GM12878 (cell line): Measurements from ENCODE around the gene BIRC7.
"Not testable (repeated sequence)": the region's sequence is repeated elsewhere in the genome, so short reads cannot be mapped to it uniquely, and the experiment has no call there.

Experiments
- CREB1 ChIP-seq: IDR thresholded peaks from 2 replicates; pipeline ENCODE4 v1.6.1; 2012; ENCODE audit warnings: low read depth, mild to moderate bottlenecking, inconsistent platforms
- NRF1 ChIP-seq: conservative IDR thresholded peaks from 2 replicates; pipeline ENCODE4 v1.6.1; 2011; ENCODE audit warnings: mild to moderate bottlenecking, low read depth, low read length, improper control_type of control experiment
- RFX5 ChIP-seq: IDR thresholded peaks from 2 replicates; pipeline ENCODE4 v1.6.1; 2011; ENCODE audit warnings: low read depth, low read length, improper control_type of control experiment
- SREBF2 ChIP-seq: IDR thresholded peaks from 2 replicates; pipeline ENCODE4 v1.6.1; 2012; ENCODE audit warnings: mild to moderate bottlenecking, low read length
- SRF ChIP-seq, 2 experiments: IDR thresholded peaks; 2 replicates each; pipeline ENCODE4 v1.6.1; 2011; ENCODE audit warnings: low read depth in 2 of 2, low read length in 2 of 2, mild to moderate bottlenecking in 1 of 2, moderate library complexity in 1 of 2
- TAF1 ChIP-seq: IDR thresholded peaks from 2 replicates; pipeline ENCODE4 v1.6.1; 2011; ENCODE audit warnings: mild to moderate bottlenecking, low read depth, low read length, borderline replicate concordance
- ZZZ3 ChIP-seq: IDR thresholded peaks from 2 replicates; pipeline ENCODE4 v1.6.1; 2011; ENCODE audit warnings: low read depth; ENCODE audit not compliant: control insufficient read depth, insufficient read length
- TF ChIP-seq, protein P1 (sequence below): IDR thresholded peaks from 2 replicates; pipeline ENCODE4 v1.6.1; 2012; ENCODE audit warnings: mild to moderate bottlenecking, low read depth, low read length
- TF ChIP-seq, protein P2 (sequence below): fragments of 450-650 bp; formaldehyde crosslinking; IDR thresholded peaks from 2 replicates; pipeline ENCODE4 v1.4.0; 2022; ENCODE audit warnings: mild to moderate bottlenecking, moderate library complexity
- TF ChIP-seq, protein P3 (sequence below), 3 experiments: IDR thresholded peaks in 2 of 3; conservative IDR thresholded peaks in 1 of 3; 2 replicates each; pipeline ENCODE4 v1.5.1; 2011; ENCODE audit warnings: low read depth in 3 of 3, low read length in 3 of 3, mild to moderate bottlenecking in 3 of 3, control low read depth in 2 of 3, moderate library complexity in 2 of 3, inconsistent platforms in 1 of 3, mixed read lengths in 1 of 3; ENCODE audit not compliant: control insufficient read depth in 2 of 3, insufficient read depth in 1 of 3; ENCODE audit errors: extremely low read depth in 1 of 3

DNA sequence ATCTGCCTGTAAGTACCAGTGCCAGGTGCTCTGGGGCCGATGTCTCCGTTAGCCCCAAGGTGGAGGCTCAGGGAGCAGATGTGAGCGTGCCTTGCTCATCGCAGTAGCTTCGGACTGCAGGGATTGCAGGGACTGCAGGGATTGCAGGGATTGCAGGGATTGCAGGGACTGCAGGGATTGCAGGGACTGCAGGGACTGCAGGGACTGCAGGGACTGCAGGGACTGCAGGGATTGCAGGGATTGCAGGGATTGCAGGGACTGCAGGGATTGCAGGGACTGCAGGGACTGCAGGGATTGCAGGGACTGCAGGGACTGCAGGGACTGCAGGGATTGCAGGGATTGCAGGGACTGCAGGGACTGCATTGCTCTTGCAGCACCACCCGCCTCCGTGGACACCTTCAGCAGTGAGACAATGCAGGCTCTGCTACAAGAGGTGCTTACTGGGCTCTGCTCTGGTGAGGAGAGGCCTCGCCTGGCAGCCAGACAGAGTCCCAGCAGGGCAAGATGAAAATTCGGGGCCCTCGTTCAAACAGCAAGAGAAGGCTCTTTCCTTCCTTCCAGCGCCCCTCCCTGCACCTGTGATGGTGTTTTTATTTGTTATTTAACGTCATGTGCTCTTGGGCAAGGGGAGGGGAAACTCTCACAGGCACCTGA, 14.2 kb upstream of the BIRC7 start:
- not testable (repeated sequence) for TF ChIP-seq NRF1; SRF (IDR thresholded peaks at IDR 0.05; ENCODE audit: low read depth in 2 of 2, low read length in 2 of 2); TAF1; SREBF2; RFX5; ZZZ3; CREB1
- TF ChIP-seq, protein P1, sequence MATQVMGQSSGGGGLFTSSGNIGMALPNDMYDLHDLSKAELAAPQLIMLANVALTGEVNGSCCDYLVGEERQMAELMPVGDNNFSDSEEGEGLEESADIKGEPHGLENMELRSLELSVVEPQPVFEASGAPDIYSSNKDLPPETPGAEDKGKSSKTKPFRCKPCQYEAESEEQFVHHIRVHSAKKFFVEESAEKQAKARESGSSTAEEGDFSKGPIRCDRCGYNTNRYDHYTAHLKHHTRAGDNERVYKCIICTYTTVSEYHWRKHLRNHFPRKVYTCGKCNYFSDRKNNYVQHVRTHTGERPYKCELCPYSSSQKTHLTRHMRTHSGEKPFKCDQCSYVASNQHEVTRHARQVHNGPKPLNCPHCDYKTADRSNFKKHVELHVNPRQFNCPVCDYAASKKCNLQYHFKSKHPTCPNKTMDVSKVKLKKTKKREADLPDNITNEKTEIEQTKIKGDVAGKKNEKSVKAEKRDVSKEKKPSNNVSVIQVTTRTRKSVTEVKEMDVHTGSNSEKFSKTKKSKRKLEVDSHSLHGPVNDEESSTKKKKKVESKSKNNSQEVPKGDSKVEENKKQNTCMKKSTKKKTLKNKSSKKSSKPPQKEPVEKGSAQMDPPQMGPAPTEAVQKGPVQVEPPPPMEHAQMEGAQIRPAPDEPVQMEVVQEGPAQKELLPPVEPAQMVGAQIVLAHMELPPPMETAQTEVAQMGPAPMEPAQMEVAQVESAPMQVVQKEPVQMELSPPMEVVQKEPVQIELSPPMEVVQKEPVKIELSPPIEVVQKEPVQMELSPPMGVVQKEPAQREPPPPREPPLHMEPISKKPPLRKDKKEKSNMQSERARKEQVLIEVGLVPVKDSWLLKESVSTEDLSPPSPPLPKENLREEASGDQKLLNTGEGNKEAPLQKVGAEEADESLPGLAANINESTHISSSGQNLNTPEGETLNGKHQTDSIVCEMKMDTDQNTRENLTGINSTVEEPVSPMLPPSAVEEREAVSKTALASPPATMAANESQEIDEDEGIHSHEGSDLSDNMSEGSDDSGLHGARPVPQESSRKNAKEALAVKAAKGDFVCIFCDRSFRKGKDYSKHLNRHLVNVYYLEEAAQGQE: not testable (repeated sequence)
- TF ChIP-seq, protein P2, sequence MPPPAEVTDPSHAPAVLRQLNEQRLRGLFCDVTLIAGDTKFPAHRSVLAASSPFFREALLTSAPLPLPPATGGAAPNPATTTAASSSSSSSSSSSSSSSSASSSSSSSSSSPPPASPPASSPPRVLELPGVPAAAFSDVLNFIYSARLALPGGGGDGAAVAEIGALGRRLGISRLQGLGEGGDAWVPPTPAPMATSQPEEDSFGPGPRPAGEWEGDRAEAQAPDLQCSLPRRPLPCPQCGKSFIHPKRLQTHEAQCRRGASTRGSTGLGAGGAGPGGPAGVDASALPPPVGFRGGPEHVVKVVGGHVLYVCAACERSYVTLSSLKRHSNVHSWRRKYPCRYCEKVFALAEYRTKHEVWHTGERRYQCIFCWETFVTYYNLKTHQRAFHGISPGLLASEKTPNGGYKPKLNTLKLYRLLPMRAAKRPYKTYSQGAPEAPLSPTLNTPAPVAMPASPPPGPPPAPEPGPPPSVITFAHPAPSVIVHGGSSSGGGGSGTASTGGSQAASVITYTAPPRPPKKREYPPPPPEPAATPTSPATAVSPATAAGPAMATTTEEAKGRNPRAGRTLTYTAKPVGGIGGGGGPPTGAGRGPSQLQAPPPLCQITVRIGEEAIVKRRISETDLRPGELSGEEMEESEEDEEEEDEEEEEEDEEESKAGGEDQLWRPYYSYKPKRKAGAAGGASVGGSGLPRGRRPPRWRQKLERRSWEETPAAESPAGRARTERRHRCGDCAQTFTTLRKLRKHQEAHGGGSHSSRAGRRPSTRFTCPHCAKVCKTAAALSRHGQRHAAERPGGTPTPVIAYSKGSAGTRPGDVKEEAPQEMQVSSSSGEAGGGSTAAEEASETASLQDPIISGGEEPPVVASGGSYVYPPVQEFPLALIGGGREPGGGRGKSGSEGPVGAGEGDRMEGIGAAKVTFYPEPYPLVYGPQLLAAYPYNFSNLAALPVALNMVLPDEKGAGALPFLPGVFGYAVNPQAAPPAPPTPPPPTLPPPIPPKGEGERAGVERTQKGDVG: not testable (repeated sequence)
- TF ChIP-seq, protein P3, sequence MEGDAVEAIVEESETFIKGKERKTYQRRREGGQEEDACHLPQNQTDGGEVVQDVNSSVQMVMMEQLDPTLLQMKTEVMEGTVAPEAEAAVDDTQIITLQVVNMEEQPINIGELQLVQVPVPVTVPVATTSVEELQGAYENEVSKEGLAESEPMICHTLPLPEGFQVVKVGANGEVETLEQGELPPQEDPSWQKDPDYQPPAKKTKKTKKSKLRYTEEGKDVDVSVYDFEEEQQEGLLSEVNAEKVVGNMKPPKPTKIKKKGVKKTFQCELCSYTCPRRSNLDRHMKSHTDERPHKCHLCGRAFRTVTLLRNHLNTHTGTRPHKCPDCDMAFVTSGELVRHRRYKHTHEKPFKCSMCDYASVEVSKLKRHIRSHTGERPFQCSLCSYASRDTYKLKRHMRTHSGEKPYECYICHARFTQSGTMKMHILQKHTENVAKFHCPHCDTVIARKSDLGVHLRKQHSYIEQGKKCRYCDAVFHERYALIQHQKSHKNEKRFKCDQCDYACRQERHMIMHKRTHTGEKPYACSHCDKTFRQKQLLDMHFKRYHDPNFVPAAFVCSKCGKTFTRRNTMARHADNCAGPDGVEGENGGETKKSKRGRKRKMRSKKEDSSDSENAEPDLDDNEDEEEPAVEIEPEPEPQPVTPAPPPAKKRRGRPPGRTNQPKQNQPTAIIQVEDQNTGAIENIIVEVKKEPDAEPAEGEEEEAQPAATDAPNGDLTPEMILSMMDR (IDR thresholded peaks at IDR 0.05 in 2 of 3, conservative IDR thresholded peaks at IDR 0.05 in 1 of 3; ENCODE audit: control insufficient read depth in 2 of 3, extremely low read depth in 1 of 3, insufficient read depth in 1 of 3, low read depth in 3 of 3, low read length in 3 of 3): not testable (repeated sequence)
